ENCODE data around the gene ARHGAP5.

GRCh38 chr14:32166029-32166428 lies 88.9 kb downstream of the ARHGAP5 start:
- TF ChIP-seq, protein P1, sequence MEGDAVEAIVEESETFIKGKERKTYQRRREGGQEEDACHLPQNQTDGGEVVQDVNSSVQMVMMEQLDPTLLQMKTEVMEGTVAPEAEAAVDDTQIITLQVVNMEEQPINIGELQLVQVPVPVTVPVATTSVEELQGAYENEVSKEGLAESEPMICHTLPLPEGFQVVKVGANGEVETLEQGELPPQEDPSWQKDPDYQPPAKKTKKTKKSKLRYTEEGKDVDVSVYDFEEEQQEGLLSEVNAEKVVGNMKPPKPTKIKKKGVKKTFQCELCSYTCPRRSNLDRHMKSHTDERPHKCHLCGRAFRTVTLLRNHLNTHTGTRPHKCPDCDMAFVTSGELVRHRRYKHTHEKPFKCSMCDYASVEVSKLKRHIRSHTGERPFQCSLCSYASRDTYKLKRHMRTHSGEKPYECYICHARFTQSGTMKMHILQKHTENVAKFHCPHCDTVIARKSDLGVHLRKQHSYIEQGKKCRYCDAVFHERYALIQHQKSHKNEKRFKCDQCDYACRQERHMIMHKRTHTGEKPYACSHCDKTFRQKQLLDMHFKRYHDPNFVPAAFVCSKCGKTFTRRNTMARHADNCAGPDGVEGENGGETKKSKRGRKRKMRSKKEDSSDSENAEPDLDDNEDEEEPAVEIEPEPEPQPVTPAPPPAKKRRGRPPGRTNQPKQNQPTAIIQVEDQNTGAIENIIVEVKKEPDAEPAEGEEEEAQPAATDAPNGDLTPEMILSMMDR (IDR thresholded peaks at IDR 0.05) = no peak
- no peak for TF ChIP-seq POLR2A (IDR thresholded peaks at IDR 0.05)
